ENCODE results near the gene TBATA. TPM values are rescaled to one million over a fixed set of nuclear protein-coding genes. Genes with fewer than 3 reads are reported as not detected.

Gene TBATA
- total and polyA plus RNA-seq, 10 donors, result 0.45 to 2.9 (median 0.63) TPM; not detected in 2

GRCh38 chr10:70730955-70731354, 54.2 kb downstream of the TBATA start:
- Histone ChIP-seq H3K27ac (no peak overlapping the region), H3K9me3 (no peaks in the 10 kb centered on the region), H3K4me1 (no peaks in the 10 kb centered on the region), H3K27me3 (replicated peaks in 1 of 7) (no peaks in the 10 kb centered on the region), H3K36me3 (no peaks in the 10 kb centered on the region), H3K4me3 (no peak overlapping the region)
- no peak for TF ChIP-seq CTCF (IDR thresholded peaks at IDR 0.05 in 8 of 11, conservative IDR thresholded peaks at IDR 0.05 in 3 of 11)
- TF ChIP-seq POLR2AphosphoS5 (IDR thresholded peaks at IDR 0.05), result no peak
- no peak for TF ChIP-seq POLR2A (IDR thresholded peaks at IDR 0.05)
- 57 to 90% (median 79%) methylated on average over 2 of the region's 2 CpGs for WGBS, 5 donors
- intact Hi-C loops (cut with DNase I; ENCODE audit: low total_unique reads), result no loop called here
- DNase-seq, result no peak

- no peak for DNase-seq
- H3K9me3 ChIP-seq, result no peaks in the 10 kb centered on the region
- no peaks in the 10 kb centered on the region for H3K4me1 ChIP-seq
- intact Hi-C loops (cut with DNase I; ENCODE audit: low total_unique reads), result no loop called here
- H3K27me3 ChIP-seq (replicated peaks in 1 of 7), result no peaks in the 10 kb centered on the region
- H3K4me3 ChIP-seq, result no peak overlapping the region
- no peak for TF ChIP-seq POLR2A (IDR thresholded peaks at IDR 0.05)
- peak in 1 of 3 donors; percentile 53 for TF ChIP-seq POLR2AphosphoS5 (IDR thresholded peaks at IDR 0.05)
- TF ChIP-seq CTCF (IDR thresholded peaks at IDR 0.05 in 8 of 11, conservative IDR thresholded peaks at IDR 0.05 in 3 of 11), result no peak
- no peaks in the 10 kb centered on the region for H3K36me3 ChIP-seq
- 74 to 94% (median 87%) methylated on average over 7 to 16 of the region's 16 CpGs for WGBS, 5 donors
- no peak overlapping the region for H3K27ac ChIP-seq
Measured at GRCh38 chr10:70729763-70730357, 55.3 kb downstream of the TBATA start.

DNA sequence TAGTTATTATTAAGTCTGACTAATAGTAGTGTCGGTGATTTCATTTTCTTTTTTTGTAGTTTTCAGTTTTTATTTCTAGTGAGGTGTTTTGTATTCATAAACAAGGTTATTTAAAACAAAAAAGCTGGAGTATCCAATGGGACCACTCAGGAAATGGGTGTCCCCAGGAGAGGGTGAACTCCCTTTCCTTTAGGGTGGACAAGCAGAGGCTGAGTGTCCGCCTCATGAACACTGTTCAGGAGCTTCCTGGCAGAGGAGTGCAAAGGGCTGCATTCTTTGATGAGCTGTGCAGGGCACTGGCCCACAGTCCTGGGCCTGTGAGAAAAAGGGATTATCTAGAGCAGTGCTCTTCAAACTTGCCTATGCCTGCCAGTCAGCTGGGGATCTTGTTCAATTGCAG, 56.8 kb downstream of the TBATA start:
- intact Hi-C loops (cut with DNase I; ENCODE audit: low total_unique reads), result no loop called here
- H3K27me3 ChIP-seq (replicated peaks in 1 of 7), result no peaks in the 10 kb centered on the region
- no peak overlapping the region for H3K27ac ChIP-seq
- H3K9me3 ChIP-seq, result no peaks in the 10 kb centered on the region
- H3K4me3 ChIP-seq, result no peak overlapping the region
- no peak for DNase-seq
- no peak for TF ChIP-seq CTCF (IDR thresholded peaks at IDR 0.05 in 8 of 11, conservative IDR thresholded peaks at IDR 0.05 in 3 of 11)
- TF ChIP-seq POLR2A (IDR thresholded peaks at IDR 0.05), result no peak
- TF ChIP-seq POLR2AphosphoS5 (IDR thresholded peaks at IDR 0.05), result no peak
- no peaks in the 10 kb centered on the region for H3K4me1 ChIP-seq
- no peaks in the 10 kb centered on the region for H3K36me3 ChIP-seq
- 68 to 87% (median 83%) methylated on average over 2 of the region's 2 CpGs for WGBS, 5 donors

DNA sequence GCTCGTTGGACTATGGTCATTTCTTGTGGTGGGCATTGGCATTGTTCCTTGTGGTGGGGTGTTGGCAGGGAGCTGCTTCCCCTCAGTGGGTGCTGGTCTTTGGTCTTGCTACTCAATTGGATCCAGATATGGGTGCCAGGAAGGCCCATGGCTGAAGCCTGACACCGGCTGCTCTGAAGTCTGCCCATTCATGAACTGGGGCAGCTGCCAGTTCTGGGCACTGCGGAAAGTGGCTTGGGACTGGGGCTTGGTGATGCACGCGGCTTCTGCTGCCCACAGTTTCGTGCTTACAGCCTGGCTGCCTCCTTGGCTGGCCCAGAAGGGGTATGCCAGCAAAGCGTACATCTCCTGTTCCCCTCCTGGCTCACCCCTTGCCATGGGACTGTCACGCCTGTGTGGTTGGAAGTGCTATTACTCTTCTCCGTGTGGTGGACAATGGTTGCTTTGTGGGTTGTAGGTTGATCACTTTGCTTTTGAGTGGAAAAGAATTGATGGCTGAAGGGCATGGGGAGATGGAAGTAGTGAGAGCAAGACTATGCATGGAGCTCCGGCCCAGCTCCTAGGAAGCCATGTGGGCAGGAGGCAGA, 58.2 kb downstream of the TBATA start:
- no peaks in the 10 kb centered on the region for H3K4me1 ChIP-seq
- no peaks in the 10 kb centered on the region for H3K27me3 ChIP-seq (replicated peaks in 1 of 7)
- intact Hi-C loops (cut with DNase I; ENCODE audit: low total_unique reads), result no loop called here
- no peak overlapping the region for H3K4me3 ChIP-seq
- no peaks in the 10 kb centered on the region for H3K36me3 ChIP-seq
- TF ChIP-seq POLR2A (IDR thresholded peaks at IDR 0.05) (no peak), CTCF (IDR thresholded peaks at IDR 0.05 in 8 of 11, conservative IDR thresholded peaks at IDR 0.05 in 3 of 11) (no peak), POLR2AphosphoS5 (IDR thresholded peaks at IDR 0.05) (no peak)
- H3K9me3 ChIP-seq, result no peaks in the 10 kb centered on the region
- no peak overlapping the region for H3K27ac ChIP-seq
- WGBS, 5 donors, result 79 to 95% (median 86%) methylated on average over 4 to 10 of the region's 10 CpGs
- no peak for DNase-seq

All from spleen (tissue), 11 donors.